Raji (cell line): Measurements from ENCODE around the gene SMAP1.

Experiments
- POLR2A ChIP-seq: IDR thresholded peaks from 2 replicates; pipeline ENCODE4 v1.6.1; 2011; ENCODE audit warnings: low read depth, low read length, control low read depth; ENCODE audit not compliant: insufficient read depth

SMAP1 gene

GRCh38 chr6:70668499-70668812, 773 bp downstream of the SMAP1 start:
- TF ChIP-seq POLR2A = no peak

GRCh38 chr6:70669133-70669532, 1.4 kb downstream of the SMAP1 start:
- TF ChIP-seq POLR2A = no peak

GRCh38 chr6:70672549-70672948, 4.9 kb downstream of the SMAP1 start:
- no peak for TF ChIP-seq POLR2A

GRCh38 chr6:70673054-70673453, 5.4 kb downstream of the SMAP1 start:
- no peak for TF ChIP-seq POLR2A

GRCh38 chr6:70673601-70674000, 5.9 kb downstream of the SMAP1 start:
- TF ChIP-seq POLR2A = no peak

- no peak for TF ChIP-seq POLR2A
Observed at GRCh38 chr6:70675822-70676221, 8.1 kb downstream of the SMAP1 start.

GRCh38 chr6:70676821-70677220, 9.1 kb downstream of the SMAP1 start:
- no peak for TF ChIP-seq POLR2A

GRCh38 chr6:70680396-70680795, 12.7 kb downstream of the SMAP1 start:
- TF ChIP-seq POLR2A = no peak

- no peak for TF ChIP-seq POLR2A
Observed at GRCh38 chr6:70684794-70685493, 17.3 kb downstream of the SMAP1 start.

- TF ChIP-seq POLR2A = no peak
Observed at GRCh38 chr6:70685494-70686180, 18.0 kb downstream of the SMAP1 start.

- no peak for TF ChIP-seq POLR2A
Observed at GRCh38 chr6:70686548-70687133, 19.0 kb downstream of the SMAP1 start.

- no peak for TF ChIP-seq POLR2A
Observed at GRCh38 chr6:70693887-70694286, 26.2 kb downstream of the SMAP1 start.

GRCh38 chr6:70694371-70694770, 26.7 kb downstream of the SMAP1 start:
- no peak for TF ChIP-seq POLR2A

GRCh38 chr6:70700922-70701876, 33.5 kb downstream of the SMAP1 start:
- TF ChIP-seq POLR2A = no peak

- TF ChIP-seq POLR2A = no peak
Observed at GRCh38 chr6:70705772-70706171, 38.1 kb downstream of the SMAP1 start.
